K562 treated with DMSO at 1 percent for 12 hours (cell line): ENCODE results near the gene TSEN34. TPM values are rescaled to one million over a fixed set of nuclear protein-coding genes. Genes with fewer than 3 reads are reported as not detected.

Experiments
- total RNA-seq: library from RNA; unstranded; fragments of 300-600 nt; gene quantifications from 2 replicates; pipeline ENCODE4 v1.2.3, GENCODE V29; 2022; ENCODE audit not compliant: insufficient read depth

TSEN34 gene
- 64.9 and 72.2 TPM in 2 replicates for total RNA-seq

GRCh38 chr19:54191011-54191810, at the start of gene TSEN34:
TSEN34 (plus strand) TSS chr19:54191308; CDS start chr19:54191365, 57 bp downstream.

DNA sequence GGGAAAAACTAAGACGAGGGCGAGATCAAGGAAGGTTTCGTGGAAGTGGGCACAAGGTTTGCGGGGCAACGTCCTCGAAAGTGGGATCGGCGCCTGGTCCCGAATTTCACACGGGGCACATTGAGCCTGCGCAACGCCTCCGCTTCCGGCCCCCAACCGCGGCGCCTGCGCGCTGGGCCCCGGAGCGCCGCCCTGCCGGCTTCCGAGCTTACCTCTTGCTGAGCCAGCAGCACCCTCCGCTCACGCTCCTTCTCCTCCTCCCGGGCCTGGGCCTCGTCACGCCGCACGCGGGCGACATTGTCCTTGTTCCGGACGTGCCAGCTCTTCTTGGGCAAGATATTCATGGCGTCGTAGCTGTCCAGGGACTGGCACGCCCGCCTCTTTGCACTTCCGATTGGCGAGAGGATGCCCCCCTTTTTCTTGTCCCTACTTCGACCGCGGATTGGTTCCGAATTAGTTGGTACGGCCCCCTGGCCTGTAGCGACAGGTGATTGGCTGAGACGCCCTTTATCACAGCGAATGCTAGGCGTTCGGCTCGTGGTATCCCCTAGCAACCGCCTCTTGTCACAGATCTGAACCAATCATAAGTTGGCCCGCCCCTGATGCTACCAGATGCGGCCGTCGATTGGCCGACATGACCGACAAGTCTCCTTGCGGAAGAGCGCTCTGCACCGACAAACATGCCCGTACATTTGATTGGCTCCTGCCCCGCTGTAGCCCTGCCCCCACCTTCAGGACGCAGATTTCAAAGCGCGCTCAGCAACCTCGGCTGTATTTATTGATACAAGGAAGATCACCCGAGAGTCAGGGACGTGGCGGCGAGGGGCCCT, 31.5 kb upstream of the TSEN34 start, which contains the start of gene LENG1:
LENG1 (minus strand) TSS at position 370 of the 830 bp plus-strand sequence; CDS start at position 344, 26 bp downstream.

DNA sequence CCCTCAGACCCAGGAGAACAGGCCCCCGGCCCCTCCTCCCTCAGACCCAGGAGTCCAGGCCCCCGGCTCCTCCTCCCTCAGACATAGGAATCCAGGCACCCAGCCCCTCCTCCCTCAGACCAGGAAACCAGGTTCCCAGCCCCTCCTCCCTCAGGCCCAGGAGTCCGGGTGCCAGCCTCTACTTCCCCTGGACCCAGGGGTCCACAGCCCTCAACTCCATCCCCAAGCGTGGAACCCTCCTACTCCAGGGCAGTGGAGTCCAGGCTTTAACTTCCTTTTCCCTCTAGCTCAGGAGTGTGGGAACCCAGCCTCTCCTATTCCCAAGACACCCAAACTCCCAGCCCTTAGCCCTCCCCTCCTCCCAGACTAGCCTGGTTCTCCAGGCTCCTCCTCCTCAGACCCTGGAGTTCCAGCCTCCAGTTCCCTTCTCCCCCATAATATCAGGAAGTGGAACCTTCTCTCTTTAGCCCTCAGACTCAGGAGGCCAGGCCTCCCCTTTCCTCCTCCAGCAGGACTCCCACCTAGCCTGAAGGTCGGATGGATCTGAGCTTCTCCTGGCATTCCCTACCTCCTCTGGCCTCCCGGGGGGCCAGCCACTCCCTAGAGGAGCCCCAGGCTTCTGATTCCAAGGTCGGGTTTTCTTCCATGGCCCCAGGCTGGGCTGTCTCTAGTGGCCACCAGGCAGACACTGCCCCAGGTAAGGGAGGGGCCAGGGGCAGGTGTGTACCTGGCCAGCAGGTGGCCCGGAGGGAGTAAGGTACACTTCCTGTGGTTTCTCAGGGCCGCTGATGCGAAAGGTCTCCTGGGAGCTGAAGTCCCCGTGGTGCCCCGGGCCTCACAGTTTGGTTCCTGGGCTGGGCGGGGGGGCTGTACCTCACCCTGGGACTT, 18.4 kb upstream of the TSEN34 start, which contains the start of gene TMC4:
TMC4 (minus strand) TSS at position 690 of the 888 bp plus-strand sequence; CDS start at position 647, 43 bp downstream.

DNA sequence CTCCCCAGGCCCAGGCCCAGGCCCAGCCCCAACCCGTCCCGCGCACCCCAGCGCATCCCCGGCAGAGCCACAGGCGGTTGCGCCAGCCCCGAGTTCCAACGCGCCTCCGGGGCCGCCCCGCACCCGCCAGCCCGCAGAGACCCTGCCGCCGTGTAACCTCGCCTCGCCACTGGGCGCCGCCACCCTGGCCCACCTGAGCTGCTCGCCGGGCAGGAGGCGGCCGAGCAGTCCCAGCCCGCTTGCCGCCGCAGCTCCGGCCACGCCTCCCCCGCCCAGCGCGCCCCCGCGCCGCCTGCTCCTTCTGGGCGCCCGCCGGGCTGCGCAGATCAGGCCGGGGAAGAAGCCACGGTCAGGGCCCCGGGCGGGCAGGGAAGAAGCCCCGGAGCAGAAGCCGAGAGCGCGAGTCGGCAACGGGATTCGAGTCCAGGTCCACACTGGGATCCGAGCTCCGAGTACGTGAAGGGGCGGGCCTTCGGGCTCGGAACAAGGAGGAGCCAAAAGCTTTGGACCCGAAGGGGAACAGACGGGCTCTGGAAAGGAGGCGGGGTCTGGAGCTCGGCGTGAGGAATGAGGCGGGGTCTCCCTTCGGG, 1.9 kb upstream of the TSEN34 start, which contains the start of gene MBOAT7:
MBOAT7 (minus strand) TSS at position 436 of the 590 bp plus-strand sequence. CDS start 1,072 bp downstream, outside the sequence.

DNA sequence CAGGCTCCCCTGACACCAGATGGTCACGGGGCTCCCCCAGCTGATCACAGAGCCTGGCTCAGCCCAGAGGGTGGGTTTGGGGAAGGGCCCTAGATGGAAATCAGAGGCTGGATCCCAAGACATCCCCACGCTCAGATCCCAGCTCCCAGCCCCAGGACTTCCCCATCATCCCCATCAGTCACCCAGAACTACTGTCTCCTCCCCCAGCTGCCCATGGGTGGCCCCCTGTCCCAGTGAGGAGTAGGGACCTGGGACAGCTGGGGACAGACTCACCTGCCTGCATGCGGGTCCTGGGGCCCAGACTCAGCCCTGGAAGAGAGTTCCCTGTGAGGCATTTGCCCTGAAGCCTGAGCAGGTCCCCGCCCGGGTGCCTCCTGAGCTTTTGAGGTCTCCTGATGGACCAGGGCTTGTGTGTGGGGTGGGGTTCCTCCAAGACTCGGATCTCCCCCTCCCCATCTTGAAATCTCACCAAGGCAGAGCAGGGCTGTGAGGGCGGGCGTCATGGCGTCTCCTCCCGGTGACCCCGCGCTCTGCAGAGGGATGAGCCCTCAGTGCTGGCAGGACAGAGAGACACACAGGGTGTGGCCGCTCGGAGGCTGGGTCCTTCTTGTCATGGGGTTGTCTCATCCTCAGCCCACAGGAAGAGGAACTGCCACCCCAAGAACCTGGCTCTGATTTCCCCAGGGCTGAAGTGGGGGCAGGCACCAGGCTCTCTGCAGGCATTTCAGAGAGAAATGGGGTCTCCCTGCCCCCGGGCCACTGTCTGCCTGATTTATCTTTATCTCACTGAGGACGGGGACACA, 31.6 kb downstream of the TSEN34 start, which contains the start of gene LILRB3:
LILRB3 (minus strand) TSS at position 534 of the 803 bp plus-strand sequence; CDS start at position 503, 31 bp downstream.

GRCh38 chr19:54242646-54243045, 51.5 kb downstream of the TSEN34 start, which contains the start of gene LILRA6:
LILRA6 (minus strand) TSS chr19:54242790.

Other genes starting within 250 kb of the TSEN34 start
- not detected in 2 replicates for gene CACNG8, start 228.4 kb upstream of the TSEN34 start, total RNA-seq
- gene CACNG6, start 199.7 kb upstream of the TSEN34 start, total RNA-seq, result not detected in 2 replicates
- gene VSTM1, start 127.4 kb upstream of the TSEN34 start, total RNA-seq, result not detected in 2 replicates
- not detected in 2 replicates for gene TARM1, start 109.9 kb upstream of the TSEN34 start, total RNA-seq
- gene OSCAR, start 90.5 kb upstream of the TSEN34 start, total RNA-seq, result 0.81 and 2.3 TPM in 2 replicates
- 99.7 and 108 TPM in 2 replicates for gene NDUFA3, start 88.5 kb upstream of the TSEN34 start, total RNA-seq
- 6.7 and 10.4 TPM in 2 replicates for gene TFPT, start 75.7 kb upstream of the TSEN34 start, total RNA-seq
- gene PRPF31, start 75.6 kb upstream of the TSEN34 start, total RNA-seq, result 63.2 and 71.2 TPM in 2 replicates
- 34.4 and 66.8 TPM in 2 replicates for gene CNOT3, start 53.5 kb upstream of the TSEN34 start, total RNA-seq
- gene LENG1, start 31.6 kb upstream of the TSEN34 start, total RNA-seq, result 5.8 and 6.1 TPM in 2 replicates
- 7.6 TPM in 1 of 2 replicates, not detected in the other for gene TMC4, start 18.1 kb upstream of the TSEN34 start, total RNA-seq
- gene MBOAT7, start 1.7 kb upstream of the TSEN34 start, total RNA-seq, result 154 and 235 TPM in 2 replicates
- 5,624 and 9,005 TPM in 2 replicates for gene RPS9, start 9.6 kb downstream of the TSEN34 start, total RNA-seq
- not detected in 2 replicates for gene LILRB3, start 31.7 kb downstream of the TSEN34 start, total RNA-seq
- not detected in 2 replicates for gene LILRA6, start 51.5 kb downstream of the TSEN34 start, total RNA-seq
- gene LILRB5, start 66.0 kb downstream of the TSEN34 start, total RNA-seq, result not detected in 2 replicates
- gene LILRB2, start 89.8 kb downstream of the TSEN34 start, total RNA-seq, result not detected in 2 replicates
- gene LILRA5, start 121.9 kb downstream of the TSEN34 start, total RNA-seq, result 0.86 TPM in 1 of 2 replicates, not detected in the other
- not detected in 2 replicates for gene LILRA4, start 147.9 kb downstream of the TSEN34 start, total RNA-seq
- 3.2 TPM in 1 of 2 replicates, not detected in the other for gene LAIR1, start 173.6 kb downstream of the TSEN34 start, total RNA-seq
- not detected in 2 replicates for gene TTYH1, start 224.2 kb downstream of the TSEN34 start, total RNA-seq